ENCODE results near the gene BPIFB4.

The BPIFB4 gene

DNA sequence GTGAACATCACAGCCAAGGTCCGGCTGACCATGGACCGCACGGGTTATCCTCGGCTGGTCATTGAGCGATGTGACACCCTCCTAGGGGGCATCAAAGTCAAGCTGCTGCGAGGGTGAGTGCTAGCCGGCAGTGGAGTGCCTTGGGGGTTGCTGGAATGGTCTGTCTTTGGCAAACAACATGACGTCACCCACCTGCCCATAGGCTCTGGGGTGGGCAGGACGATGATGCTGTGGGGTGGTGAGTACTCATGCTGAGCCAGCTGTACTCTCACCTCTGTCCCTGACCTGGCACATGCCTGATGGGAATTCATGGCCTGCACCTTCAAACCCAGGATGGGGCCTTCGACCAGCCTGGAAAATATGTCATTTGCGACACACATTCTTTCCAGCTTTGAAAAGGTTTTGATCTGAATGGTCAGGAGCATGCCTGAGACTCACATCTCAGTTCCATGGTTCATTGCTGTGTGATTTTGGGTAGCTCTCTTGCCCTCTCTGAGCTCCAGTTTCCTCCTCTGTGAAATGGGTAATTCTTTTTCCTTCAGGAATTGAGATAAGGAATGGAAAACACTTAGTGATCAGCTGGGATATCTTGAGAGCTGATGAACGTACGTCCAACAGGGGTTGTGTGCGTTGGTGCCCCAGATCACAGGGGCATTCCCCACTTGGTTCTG, 6.7 kb downstream of the BPIFB4 start:
- TF ChIP-seq, protein P1, sequence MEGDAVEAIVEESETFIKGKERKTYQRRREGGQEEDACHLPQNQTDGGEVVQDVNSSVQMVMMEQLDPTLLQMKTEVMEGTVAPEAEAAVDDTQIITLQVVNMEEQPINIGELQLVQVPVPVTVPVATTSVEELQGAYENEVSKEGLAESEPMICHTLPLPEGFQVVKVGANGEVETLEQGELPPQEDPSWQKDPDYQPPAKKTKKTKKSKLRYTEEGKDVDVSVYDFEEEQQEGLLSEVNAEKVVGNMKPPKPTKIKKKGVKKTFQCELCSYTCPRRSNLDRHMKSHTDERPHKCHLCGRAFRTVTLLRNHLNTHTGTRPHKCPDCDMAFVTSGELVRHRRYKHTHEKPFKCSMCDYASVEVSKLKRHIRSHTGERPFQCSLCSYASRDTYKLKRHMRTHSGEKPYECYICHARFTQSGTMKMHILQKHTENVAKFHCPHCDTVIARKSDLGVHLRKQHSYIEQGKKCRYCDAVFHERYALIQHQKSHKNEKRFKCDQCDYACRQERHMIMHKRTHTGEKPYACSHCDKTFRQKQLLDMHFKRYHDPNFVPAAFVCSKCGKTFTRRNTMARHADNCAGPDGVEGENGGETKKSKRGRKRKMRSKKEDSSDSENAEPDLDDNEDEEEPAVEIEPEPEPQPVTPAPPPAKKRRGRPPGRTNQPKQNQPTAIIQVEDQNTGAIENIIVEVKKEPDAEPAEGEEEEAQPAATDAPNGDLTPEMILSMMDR (IDR thresholded peaks at IDR 0.05) = no peak
- H3K9me3 ChIP-seq = no peaks in the 10 kb centered on the region
- H3K4me1 ChIP-seq (ENCODE audit: control insufficient read depth in 1 of 2, insufficient read depth in 1 of 2, low read depth in 1 of 2, low read length in 1 of 2) = no peaks in the 10 kb centered on the region
- no peaks in the 10 kb centered on the region for H3K27me3 ChIP-seq
- H3K27ac ChIP-seq = no peak overlapping the region
- no peak overlapping the region for H3K4me3 ChIP-seq (ENCODE audit: low read depth in 1 of 2, low read length in 1 of 2)
- H3K36me3 ChIP-seq = no peaks in the 10 kb centered on the region

DNA sequence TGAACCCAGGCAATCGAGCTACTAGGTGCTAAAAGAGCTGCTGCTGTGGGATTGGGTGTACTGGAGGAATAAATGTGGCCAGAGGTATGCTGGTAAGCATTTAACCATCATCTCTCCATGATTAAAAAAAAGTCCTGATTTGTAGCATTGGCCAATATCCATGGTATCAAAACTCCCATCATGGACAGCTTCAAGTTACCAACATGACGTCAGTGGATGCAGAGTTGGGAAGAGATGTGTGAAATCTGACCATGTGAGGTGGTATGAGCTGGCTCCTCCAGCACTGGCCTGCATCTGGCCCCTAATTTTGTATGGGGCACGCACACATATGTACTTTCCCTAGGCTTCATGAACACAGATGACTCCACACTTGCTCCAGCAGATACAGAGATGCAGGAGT, 11.7 kb downstream of the BPIFB4 start:
- H3K4me3 ChIP-seq (ENCODE audit: low read depth in 1 of 2, low read length in 1 of 2) = no peak overlapping the region
- TF ChIP-seq, protein P1 (IDR thresholded peaks at IDR 0.05) = no peak
- no peaks in the 10 kb centered on the region for H3K9me3 ChIP-seq
- no peaks in the 10 kb centered on the region for H3K4me1 ChIP-seq (ENCODE audit: control insufficient read depth in 1 of 2, insufficient read depth in 1 of 2, low read depth in 1 of 2, low read length in 1 of 2)
- no peaks in the 10 kb centered on the region for H3K27me3 ChIP-seq
- H3K27ac ChIP-seq = no peak overlapping the region
- no peaks in the 10 kb centered on the region for H3K36me3 ChIP-seq

DNA sequence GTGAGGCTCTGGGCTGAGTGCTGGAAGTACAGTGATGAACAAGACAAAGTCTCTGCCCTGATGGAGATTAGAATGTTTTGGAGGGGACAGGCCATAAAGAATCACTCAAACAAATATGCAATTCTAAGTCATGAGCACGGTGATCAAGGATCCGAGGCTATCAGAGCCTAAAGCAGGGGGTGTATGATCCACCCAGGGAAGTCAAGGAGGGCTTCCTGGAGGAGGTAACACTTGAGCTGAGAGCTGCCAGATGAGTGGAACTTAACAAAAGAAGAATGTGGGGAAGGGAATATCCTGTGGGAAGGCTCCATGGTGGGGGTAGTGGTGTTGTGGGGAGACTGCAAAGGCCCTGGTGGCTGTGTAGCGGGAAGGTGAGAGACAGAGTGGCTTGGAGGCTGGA, 12.2 kb downstream of the BPIFB4 start:
- TF ChIP-seq, protein P1 (IDR thresholded peaks at IDR 0.05) = no peak
- Histone ChIP-seq H3K4me1 (ENCODE audit: control insufficient read depth in 1 of 2, insufficient read depth in 1 of 2, low read depth in 1 of 2, low read length in 1 of 2) (no peaks in the 10 kb centered on the region), H3K9me3 (no peaks in the 10 kb centered on the region), H3K4me3 (ENCODE audit: low read depth in 1 of 2, low read length in 1 of 2) (no peak overlapping the region), H3K36me3 (no peaks in the 10 kb centered on the region), H3K27me3 (no peaks in the 10 kb centered on the region), H3K27ac (no peak overlapping the region)

DNA sequence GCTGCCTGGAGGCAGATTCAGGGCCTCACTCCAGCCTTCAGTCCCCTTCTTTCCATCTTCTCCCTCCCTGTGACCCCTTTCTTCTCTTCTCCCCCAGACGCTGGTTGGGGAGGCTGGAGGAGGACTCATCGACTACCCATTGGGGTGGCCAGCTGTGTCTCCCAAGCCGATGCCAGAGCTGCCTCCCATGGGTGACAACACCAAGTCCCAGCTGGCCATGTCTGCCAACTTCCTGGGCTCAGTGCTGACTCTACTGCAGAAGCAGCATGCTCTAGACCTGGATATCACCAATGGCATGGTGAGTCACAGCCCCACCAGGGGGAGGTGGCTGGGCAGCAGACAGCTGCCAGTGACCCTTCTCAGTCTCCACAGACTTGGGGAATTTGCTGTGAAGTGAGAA, 12.9 kb downstream of the BPIFB4 start:
- no peaks in the 10 kb centered on the region for H3K9me3 ChIP-seq
- no peaks in the 10 kb centered on the region for H3K4me1 ChIP-seq (ENCODE audit: control insufficient read depth in 1 of 2, insufficient read depth in 1 of 2, low read depth in 1 of 2, low read length in 1 of 2)
- no peaks in the 10 kb centered on the region for H3K27me3 ChIP-seq
- no peak overlapping the region for H3K4me3 ChIP-seq (ENCODE audit: low read depth in 1 of 2, low read length in 1 of 2)
- TF ChIP-seq, protein P1 (IDR thresholded peaks at IDR 0.05) = no peak
- H3K36me3 ChIP-seq = no peaks in the 10 kb centered on the region
- no peak overlapping the region for H3K27ac ChIP-seq

DNA sequence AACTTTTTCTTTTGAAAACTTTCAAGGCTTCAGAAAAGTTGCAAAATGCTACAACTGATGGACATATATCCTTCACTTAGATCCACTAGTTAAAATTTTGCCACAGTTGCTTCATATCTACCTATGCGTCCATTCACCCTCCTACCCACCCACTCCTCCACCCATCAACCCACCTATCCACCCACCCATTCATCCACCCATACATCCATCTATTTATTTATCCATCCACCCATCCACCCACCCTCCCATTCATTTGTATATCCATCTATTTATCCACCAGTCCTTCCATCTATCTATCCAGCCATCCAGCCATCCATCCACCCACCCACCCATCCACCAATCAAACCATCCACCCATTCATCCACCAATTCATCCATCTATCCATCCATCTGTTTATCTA, 13.6 kb downstream of the BPIFB4 start:
- TF ChIP-seq, protein P1 (IDR thresholded peaks at IDR 0.05) = no peak
- H3K4me1 ChIP-seq (ENCODE audit: control insufficient read depth in 1 of 2, insufficient read depth in 1 of 2, low read depth in 1 of 2, low read length in 1 of 2) = no peaks in the 10 kb centered on the region
- H3K27ac ChIP-seq = no peak overlapping the region
- no peak overlapping the region for H3K4me3 ChIP-seq (ENCODE audit: low read depth in 1 of 2, low read length in 1 of 2)
- no peaks in the 10 kb centered on the region for H3K9me3 ChIP-seq
- H3K27me3 ChIP-seq = no peaks in the 10 kb centered on the region
- H3K36me3 ChIP-seq = no peaks in the 10 kb centered on the region
